Small intestine (tissue), 7 donors: Measurements from ENCODE around the gene EVX1. TPM values are rescaled to one million over a fixed set of nuclear protein-coding genes. Genes with fewer than 3 reads are reported as not detected.

Experiments
- DNase-seq, 2 donors: peaks; one replicate each; pipeline versions ENCODE4 v3.0.0 to v3.0.0-alpha.2; 2013
- FAIRE-seq: peaks from 2 replicates; lab custom pipeline; 2012; peaks lifted over from hg19 to GRCh38; lab: Jason Lieb, UNC
- H3K27ac ChIP-seq, 3 donors: one replicate each; pipeline ENCODE4 v1.5.1; 2013; ENCODE audit warnings: low read length in 2 of 3, mild to moderate bottlenecking in 2 of 3, control low read depth in 1 of 3, inconsistent platforms in 1 of 3, low read depth in 1 of 3, moderate library complexity in 1 of 3
- H3K27me3 ChIP-seq, 3 donors: one replicate each; pipeline ENCODE4 v1.6.1; 2013; ENCODE audit warnings: low read length in 3 of 3, inconsistent platforms in 1 of 3; ENCODE audit not compliant: control insufficient read depth in 3 of 3, insufficient read depth in 3 of 3
- H3K36me3 ChIP-seq, 3 donors: one replicate each; pipeline ENCODE4 v1.6.1; 2013; ENCODE audit warnings: low read length in 3 of 3, inconsistent platforms in 1 of 3, low read depth in 1 of 3, mild to moderate bottlenecking in 1 of 3, moderate library complexity in 1 of 3; ENCODE audit not compliant: control insufficient read depth in 3 of 3, insufficient read depth in 2 of 3
- H3K4me1 ChIP-seq, 3 donors: one replicate each; pipeline ENCODE4 v1.6.1; 2013; ENCODE audit warnings: low read length in 2 of 3, inconsistent platforms in 1 of 3, low read depth in 1 of 3, mild to moderate bottlenecking in 1 of 3, moderate library complexity in 1 of 3; ENCODE audit not compliant: control insufficient read depth in 3 of 3, insufficient read depth in 2 of 3
- H3K4me3 ChIP-seq, 3 donors: one replicate each; pipeline ENCODE4 v1.5.1; 2013; ENCODE audit warnings: low read length in 3 of 3, control low read depth in 1 of 3, inconsistent platforms in 1 of 3, low read depth in 1 of 3, mild to moderate bottlenecking in 1 of 3, moderate library complexity in 1 of 3
- H3K9me3 ChIP-seq, 2 donors: one replicate each; pipeline ENCODE4 v1.6.1; 2013; ENCODE audit warnings: low read depth in 1 of 2, low read length in 1 of 2; ENCODE audit not compliant: control insufficient read depth in 2 of 2, insufficient read depth in 1 of 2
- WGBS, 3 donors: extraction: QIAGEN DNeasy Blood & Tissue Kit; methylation state at CpG; one replicate each; pipeline ENCODE4 v1.1.7; 2013; 5-methylcytosine and 5-hydroxymethylcytosine counted together
- polyA plus RNA-seq, 4 donors: library from polyadenylated mRNA; stranded (reverse) in 3 of 4; unstranded in 1 of 4; fragments of 200-250 nt in 3 of 4; fragments of 120-200 nt in 1 of 4; gene quantifications; one replicate each; pipeline versions ENCODE4 v1.2.1 to v1.2.3, GENCODE V29; 2013
- donor health status: healthy with polysubstance abuse.
- donor health status: control.
- donor health status: control.
- donor health status: Bipolar disorder and iron deficiency.
- donor health status: healthy.

EVX1 gene
- polyA plus RNA-seq, 4 donors = not detected

GRCh38 chr7:27220440-27220955 is 22.1 kb upstream of the EVX1 start:
- no peak for FAIRE-seq
- no peaks in the 10 kb centered on the region for H3K4me1 ChIP-seq
- no peak overlapping the region for H3K4me3 ChIP-seq
- DNase-seq = no peak
- peaks cover under 1 to 74% (median 35%) of the 10 kb centered on the region in 3 donors for H3K27me3 ChIP-seq
- H3K27ac ChIP-seq = no peak overlapping the region
- no peaks in the 10 kb centered on the region for H3K9me3 ChIP-seq
- no peaks in the 10 kb centered on the region for H3K36me3 ChIP-seq
- 7 to 12% (median 10%) methylated on average over 31 to 45 of the region's 45 CpGs for WGBS, 3 donors

GRCh38 chr7:27221201-27221797 is 21.3 kb upstream of the EVX1 start:
- Histone ChIP-seq H3K27me3 (peaks cover 6 to 76% (median 39%) of the 10 kb centered on the region in 3 donors), H3K36me3 (no peaks in the 10 kb centered on the region), H3K9me3 (no peaks in the 10 kb centered on the region), H3K4me1 (no peaks in the 10 kb centered on the region), H3K4me3 (no peak overlapping the region), H3K27ac (no peak overlapping the region)
- WGBS, 3 donors = 81 to 88% (median 81%) methylated on average over 3 of the region's 3 CpGs
- no peak for DNase-seq
- no peak for FAIRE-seq

GRCh38 chr7:27223941-27224575 is 18.5 kb upstream of the EVX1 start:
- no peaks in the 10 kb centered on the region for H3K36me3 ChIP-seq
- no peak overlapping the region for H3K27ac ChIP-seq
- FAIRE-seq = no peak
- no peaks in the 10 kb centered on the region for H3K4me1 ChIP-seq
- no peak for DNase-seq
- no peaks in the 10 kb centered on the region for H3K9me3 ChIP-seq
- peaks cover 6 to 69% (median 36%) of the 10 kb centered on the region in 3 donors for H3K27me3 ChIP-seq
- H3K4me3 ChIP-seq = no peak overlapping the region

- FAIRE-seq (no peak), DNase-seq (no peak)
- Histone ChIP-seq H3K27ac (no peak overlapping the region), H3K9me3 (no peaks in the 10 kb centered on the region), H3K36me3 (no peaks in the 10 kb centered on the region), H3K4me1 (no peaks in the 10 kb centered on the region), H3K4me3 (no peak overlapping the region), H3K27me3 (peaks cover 6 to 67% (median 29%) of the 10 kb centered on the region in 3 donors)
- 7 to 8% (median 7%) methylated on average over 56 to 61 of the region's 61 CpGs for WGBS, 3 donors
These were observed 17.3 kb upstream of the EVX1 start for GRCh38 chr7:27224983-27225934.

GRCh38 chr7:27229448-27229847 is 13.2 kb upstream of the EVX1 start:
- 80 to 85% (median 80%) methylated on average over 4 of the region's 4 CpGs for WGBS, 3 donors
- no peak for FAIRE-seq
- Histone ChIP-seq H3K9me3 (no peaks in the 10 kb centered on the region), H3K4me1 (no peaks in the 10 kb centered on the region), H3K4me3 (no peak overlapping the region), H3K27me3 (peaks cover 6 to 44% (median 14%) of the 10 kb centered on the region in 3 donors), H3K36me3 (no peaks in the 10 kb centered on the region), H3K27ac (no peak overlapping the region)
- no peak for DNase-seq

GRCh38 chr7:27235387-27236311 is 7.0 kb upstream of the EVX1 start:
- DNase-seq = peak; percentile 25 to 77
- H3K4me3 ChIP-seq = peak overlapping the region in 2 of 3 donors; percentile 21 to 47
- 4 to 8% (median 6%) methylated on average over 56 to 66 of the region's 66 CpGs for WGBS, 3 donors
- H3K4me1 ChIP-seq = peaks cover 0 to 8% (median 0%) of the 10 kb centered on the region in 3 donors
- H3K36me3 ChIP-seq = no peaks in the 10 kb centered on the region
- FAIRE-seq = no peak
- peaks cover 4 to 69% (median 33%) of the 10 kb centered on the region in 3 donors for H3K27me3 ChIP-seq
- no peak overlapping the region for H3K27ac ChIP-seq
- no peaks in the 10 kb centered on the region for H3K9me3 ChIP-seq

- 85 to 87% (median 86%) methylated on average over 1 of the region's 1 CpG for WGBS, 3 donors
These were observed 4.8 kb upstream of the EVX1 start for GRCh38 chr7:27237735-27238334.

More at GRCh38 chr7:27237735-27238334, 4.8 kb upstream of the EVX1 start:
- no peaks in the 10 kb centered on the region for H3K9me3 ChIP-seq
- FAIRE-seq (no peak), DNase-seq (no peak)
- H3K27me3 ChIP-seq = peaks cover 4 to 86% (median 52%) of the 10 kb centered on the region in 3 donors
- no peak overlapping the region for H3K27ac ChIP-seq
- no peaks in the 10 kb centered on the region for H3K36me3 ChIP-seq
- H3K4me3 ChIP-seq = no peak overlapping the region
- H3K4me1 ChIP-seq = peaks cover 0 to 8% (median 0%) of the 10 kb centered on the region in 3 donors
